ENCODE results near the gene STAMBPL1. TPM values are rescaled to one million over a fixed set of nuclear protein-coding genes. Genes with fewer than 3 reads are reported as not detected.

Gene STAMBPL1
- total RNA-seq, 1 experiment from 2014 or later, result 25.2 TPM

DNA sequence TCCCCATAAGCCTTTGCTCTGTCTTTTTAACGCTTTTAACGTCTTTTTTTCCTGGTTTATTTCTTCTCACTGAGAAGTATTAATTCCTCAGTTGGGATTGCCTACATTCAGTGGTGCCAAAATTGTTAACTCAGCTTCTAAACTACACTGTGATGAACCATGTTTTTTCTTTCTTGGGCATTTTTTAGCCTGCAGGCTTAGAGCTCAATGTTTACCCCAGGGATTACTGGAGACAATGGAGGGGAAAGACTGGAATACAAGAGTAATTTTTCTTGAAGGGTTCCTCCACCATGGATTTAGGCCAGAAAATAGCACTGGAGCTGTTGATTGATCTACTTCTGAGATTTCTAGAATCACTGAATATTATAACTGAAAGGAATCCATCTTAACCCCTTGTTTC lies 19.8 kb downstream of the STAMBPL1 start:
- intact Hi-C loops (cut with micrococcal nuclease; ENCODE audit: unreplicated experiment), result loop anchor here (1.0 kb wide), 1 partner anchor 36 kb away; no protein-coding TSS in a partner anchor
- peak overlapping the region; percentile 46; the same call in 1 of the 2 replicates for H3K27ac ChIP-seq (ENCODE audit: low read length)
- in situ Hi-C loops (cut with HindIII; ENCODE audit: low pct_unique_long_range_greater_than_20kb, low sequenced_read_pairs), result no loop called here
- no peak for ATAC-seq
- H3K36me3 ChIP-seq (ENCODE audit: control insufficient read depth, insufficient read depth, low read length), result peaks cover 16% of the 10 kb centered on the region
- BruUV-seq (replicated peaks), result no TSS peak
- TF ChIP-seq, protein P1, sequence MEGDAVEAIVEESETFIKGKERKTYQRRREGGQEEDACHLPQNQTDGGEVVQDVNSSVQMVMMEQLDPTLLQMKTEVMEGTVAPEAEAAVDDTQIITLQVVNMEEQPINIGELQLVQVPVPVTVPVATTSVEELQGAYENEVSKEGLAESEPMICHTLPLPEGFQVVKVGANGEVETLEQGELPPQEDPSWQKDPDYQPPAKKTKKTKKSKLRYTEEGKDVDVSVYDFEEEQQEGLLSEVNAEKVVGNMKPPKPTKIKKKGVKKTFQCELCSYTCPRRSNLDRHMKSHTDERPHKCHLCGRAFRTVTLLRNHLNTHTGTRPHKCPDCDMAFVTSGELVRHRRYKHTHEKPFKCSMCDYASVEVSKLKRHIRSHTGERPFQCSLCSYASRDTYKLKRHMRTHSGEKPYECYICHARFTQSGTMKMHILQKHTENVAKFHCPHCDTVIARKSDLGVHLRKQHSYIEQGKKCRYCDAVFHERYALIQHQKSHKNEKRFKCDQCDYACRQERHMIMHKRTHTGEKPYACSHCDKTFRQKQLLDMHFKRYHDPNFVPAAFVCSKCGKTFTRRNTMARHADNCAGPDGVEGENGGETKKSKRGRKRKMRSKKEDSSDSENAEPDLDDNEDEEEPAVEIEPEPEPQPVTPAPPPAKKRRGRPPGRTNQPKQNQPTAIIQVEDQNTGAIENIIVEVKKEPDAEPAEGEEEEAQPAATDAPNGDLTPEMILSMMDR (IDR thresholded peaks at IDR 0.05), result no peak
- TF ChIP-seq SIN3A (IDR thresholded peaks at IDR 0.05; ENCODE audit: borderline replicate concordance, insufficient read depth, low read depth, low read length) (no peak), TCF7L2 (IDR thresholded peaks at IDR 0.05; ENCODE audit: low read depth, low read length) (no peak), POLR2AphosphoS5 (IDR thresholded peaks at IDR 0.05; ENCODE audit: low read depth, low read length) (no peak)
- TF ChIP-seq, protein P2, sequence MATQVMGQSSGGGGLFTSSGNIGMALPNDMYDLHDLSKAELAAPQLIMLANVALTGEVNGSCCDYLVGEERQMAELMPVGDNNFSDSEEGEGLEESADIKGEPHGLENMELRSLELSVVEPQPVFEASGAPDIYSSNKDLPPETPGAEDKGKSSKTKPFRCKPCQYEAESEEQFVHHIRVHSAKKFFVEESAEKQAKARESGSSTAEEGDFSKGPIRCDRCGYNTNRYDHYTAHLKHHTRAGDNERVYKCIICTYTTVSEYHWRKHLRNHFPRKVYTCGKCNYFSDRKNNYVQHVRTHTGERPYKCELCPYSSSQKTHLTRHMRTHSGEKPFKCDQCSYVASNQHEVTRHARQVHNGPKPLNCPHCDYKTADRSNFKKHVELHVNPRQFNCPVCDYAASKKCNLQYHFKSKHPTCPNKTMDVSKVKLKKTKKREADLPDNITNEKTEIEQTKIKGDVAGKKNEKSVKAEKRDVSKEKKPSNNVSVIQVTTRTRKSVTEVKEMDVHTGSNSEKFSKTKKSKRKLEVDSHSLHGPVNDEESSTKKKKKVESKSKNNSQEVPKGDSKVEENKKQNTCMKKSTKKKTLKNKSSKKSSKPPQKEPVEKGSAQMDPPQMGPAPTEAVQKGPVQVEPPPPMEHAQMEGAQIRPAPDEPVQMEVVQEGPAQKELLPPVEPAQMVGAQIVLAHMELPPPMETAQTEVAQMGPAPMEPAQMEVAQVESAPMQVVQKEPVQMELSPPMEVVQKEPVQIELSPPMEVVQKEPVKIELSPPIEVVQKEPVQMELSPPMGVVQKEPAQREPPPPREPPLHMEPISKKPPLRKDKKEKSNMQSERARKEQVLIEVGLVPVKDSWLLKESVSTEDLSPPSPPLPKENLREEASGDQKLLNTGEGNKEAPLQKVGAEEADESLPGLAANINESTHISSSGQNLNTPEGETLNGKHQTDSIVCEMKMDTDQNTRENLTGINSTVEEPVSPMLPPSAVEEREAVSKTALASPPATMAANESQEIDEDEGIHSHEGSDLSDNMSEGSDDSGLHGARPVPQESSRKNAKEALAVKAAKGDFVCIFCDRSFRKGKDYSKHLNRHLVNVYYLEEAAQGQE (IDR thresholded peaks at IDR 0.05; ENCODE audit: insufficient read depth in 1 of 2, low read depth in 2 of 2, low read length in 1 of 2), result no peak
- H3K4me1 ChIP-seq (ENCODE audit: control insufficient read depth, insufficient read depth, low read length), result peaks cover 49% of the 10 kb centered on the region
- no peak overlapping the region for H3K4me3 ChIP-seq (ENCODE audit: low read depth in 2 of 2, low read length in 2 of 2)
- ChIA-PET POLR2A (no interaction called here), CTCF (no interaction called here)
- no peak for DNase-seq (ENCODE audit: low read depth, low spot score)
- H3K9me3 ChIP-seq (ENCODE audit: control insufficient read depth, insufficient read depth, low read depth, low read length), result no peaks in the 10 kb centered on the region
- no peaks in the 10 kb centered on the region for H3K27me3 ChIP-seq (ENCODE audit: control insufficient read depth, insufficient read depth, low read length)

DNA sequence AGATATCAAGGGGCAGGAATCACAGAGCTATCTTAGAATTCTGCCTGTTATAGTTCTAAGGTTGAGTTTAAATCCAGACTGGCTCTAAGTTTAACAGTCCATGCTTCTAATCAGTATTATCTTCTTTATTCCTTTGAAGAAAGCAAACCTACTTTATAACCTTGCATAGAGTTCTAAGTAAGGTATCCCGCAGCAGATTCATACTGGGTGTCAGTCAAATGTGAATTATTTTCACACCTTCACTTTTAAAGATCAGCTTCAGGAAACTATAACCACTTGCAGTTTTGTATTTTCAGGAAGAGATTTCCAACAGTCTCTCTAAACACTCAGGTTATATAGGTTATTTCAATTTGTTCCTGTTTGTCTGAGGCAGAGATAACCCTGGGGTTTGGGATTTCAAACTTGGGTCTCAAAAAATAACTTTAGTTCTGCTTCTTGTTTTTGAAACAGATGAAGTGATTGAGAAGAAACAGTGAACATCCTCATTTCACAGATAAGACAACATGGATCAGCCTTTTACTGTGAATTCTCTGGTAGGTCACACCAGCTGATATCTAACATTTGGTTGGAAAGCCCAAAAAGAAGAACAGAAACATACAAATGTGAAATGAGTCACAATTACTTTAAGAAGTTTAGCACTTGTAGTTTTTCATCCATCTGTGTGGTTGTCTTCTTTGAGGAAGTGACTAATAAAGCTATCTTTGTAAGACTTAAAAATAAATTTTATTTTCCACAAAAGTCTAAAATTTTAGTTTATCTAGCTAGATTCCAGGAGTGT lies 21.4 kb downstream of the STAMBPL1 start:
- TF ChIP-seq SIN3A (IDR thresholded peaks at IDR 0.05; ENCODE audit: borderline replicate concordance, insufficient read depth, low read depth, low read length) (no peak), TCF7L2 (IDR thresholded peaks at IDR 0.05; ENCODE audit: low read depth, low read length) (no peak)
- TF ChIP-seq, protein P1 (IDR thresholded peaks at IDR 0.05), result no peak
- TF ChIP-seq, protein P2 (IDR thresholded peaks at IDR 0.05; ENCODE audit: insufficient read depth in 1 of 2, low read depth in 2 of 2, low read length in 1 of 2), result no peak
- in situ Hi-C loops (cut with HindIII; ENCODE audit: low pct_unique_long_range_greater_than_20kb, low sequenced_read_pairs) (no loop called here), intact Hi-C loops (cut with micrococcal nuclease; ENCODE audit: unreplicated experiment) (no loop called here)
- H3K4me3 ChIP-seq (ENCODE audit: low read depth in 2 of 2, low read length in 2 of 2), result no peak overlapping the region
- POLR2A ChIA-PET, result no interaction called here
- BruUV-seq (replicated peaks), result no TSS peak
- H3K27me3 ChIP-seq (ENCODE audit: control insufficient read depth, insufficient read depth, low read length), result no peaks in the 10 kb centered on the region
- peak overlapping the region; percentile 31; the same call in 1 of the 2 replicates for H3K27ac ChIP-seq (ENCODE audit: low read length)
- H3K9me3 ChIP-seq (ENCODE audit: control insufficient read depth, insufficient read depth, low read depth, low read length), result no peaks in the 10 kb centered on the region
- peaks cover 20% of the 10 kb centered on the region for H3K36me3 ChIP-seq (ENCODE audit: control insufficient read depth, insufficient read depth, low read length)
- CTCF ChIA-PET, result interaction anchor here (1.2 kb wide), 1 partner anchor 21 kb away, joined by 3 read pairs; the partner anchor contains the start of gene STAMBPL1
- ATAC-seq (no peak), DNase-seq (ENCODE audit: low read depth, low spot score) (no peak)
- peaks cover 34% of the 10 kb centered on the region for H3K4me1 ChIP-seq (ENCODE audit: control insufficient read depth, insufficient read depth, low read length)
